Stimulated activated CD4-positive, alpha-beta T cell treated with anti-CD3 and anti-CD28 coated beads, Interleukin-1b, Interleukin-23, amount 100 ng/mL, for 48 hours (primary cell): ENCODE data around the gene BIN1.
"Not testable (repeated sequence)": the region's sequence is repeated elsewhere in the genome, so short reads cannot be mapped to it uniquely, and the experiment has no call there.

Experiments
- DNase-seq: peaks from one replicate; pipeline ENCODE4 v3.0.0-alpha.2; 2020

The BIN1 gene

DNA sequence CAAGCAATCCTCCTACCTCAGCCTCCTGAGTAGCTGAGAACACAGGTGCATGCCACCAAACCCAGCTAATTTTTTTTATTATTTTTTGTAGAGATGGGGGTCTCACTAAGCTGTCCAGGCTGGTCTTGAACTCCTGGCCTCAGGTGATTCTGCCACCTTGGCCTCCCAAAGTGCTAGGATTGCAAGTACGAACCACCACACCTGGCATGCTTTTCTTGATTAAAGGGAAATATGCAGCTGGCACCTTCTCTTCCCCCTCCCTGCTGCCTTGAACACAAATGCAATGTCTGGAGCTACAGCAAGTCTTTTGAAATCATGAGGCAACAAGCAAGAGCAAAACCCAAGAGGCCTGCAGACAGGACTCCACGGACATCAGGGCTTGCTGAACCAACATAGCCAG is 26.8 kb upstream of the BIN1 start:
- no peak for DNase-seq

- DNase-seq = no peak
These were observed 23.5 kb upstream of the BIN1 start for GRCh38 chr2:127130421-127130820.

DNA sequence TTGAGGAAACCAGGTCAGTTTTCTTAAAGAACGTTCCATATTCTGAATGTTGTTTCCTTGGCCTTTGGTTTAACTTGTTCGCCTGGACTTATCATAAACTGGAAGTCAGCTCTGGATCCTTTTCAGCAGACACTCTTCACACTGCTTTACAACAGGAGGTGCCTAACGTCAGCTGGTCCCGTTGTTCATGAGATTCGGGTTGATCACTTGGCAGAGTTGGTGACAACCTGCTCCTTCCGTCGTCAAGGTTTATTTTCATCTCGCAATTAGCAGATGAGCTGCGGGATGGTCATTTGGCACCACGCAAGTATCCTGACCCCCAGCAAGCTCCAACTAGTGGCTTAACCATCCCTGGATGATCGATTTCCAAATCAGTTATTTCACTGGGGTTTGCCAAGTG is 23.0 kb upstream of the BIN1 start:
- DNase-seq = no peak

- no peak for DNase-seq
These were observed 21.5 kb upstream of the BIN1 start for GRCh38 chr2:127128445-127128904.

- no peak for DNase-seq
These were observed 18.9 kb upstream of the BIN1 start for GRCh38 chr2:127125821-127126220.

- DNase-seq = no peak
These were observed 17.5 kb upstream of the BIN1 start for GRCh38 chr2:127124426-127124825.

GRCh38 chr2:127122361-127123027 is 15.5 kb upstream of the BIN1 start:
- DNase-seq = no peak

DNA sequence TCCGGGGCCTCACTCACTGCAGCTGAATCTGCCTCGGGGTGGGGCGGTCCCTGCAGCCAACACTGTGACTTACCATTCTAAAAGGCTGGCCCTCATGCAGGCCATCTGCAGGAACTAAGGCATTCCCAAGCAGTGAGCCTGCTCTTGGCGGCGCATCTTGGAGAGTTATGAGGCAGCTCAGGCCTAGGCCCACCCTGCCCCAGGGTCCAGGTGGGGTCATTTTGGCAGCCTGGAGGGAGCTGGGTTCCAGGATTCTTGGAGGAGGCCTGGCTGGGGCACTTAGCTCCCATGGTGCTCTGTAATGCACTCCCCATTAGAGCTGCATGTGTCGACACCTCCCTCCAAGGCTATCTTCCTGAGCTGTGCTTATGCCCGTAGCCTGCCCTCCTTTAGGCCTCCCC is 14.8 kb upstream of the BIN1 start:
- no peak for DNase-seq

GRCh38 chr2:127121353-127121752 is 14.4 kb upstream of the BIN1 start:
- no peak for DNase-seq

DNA sequence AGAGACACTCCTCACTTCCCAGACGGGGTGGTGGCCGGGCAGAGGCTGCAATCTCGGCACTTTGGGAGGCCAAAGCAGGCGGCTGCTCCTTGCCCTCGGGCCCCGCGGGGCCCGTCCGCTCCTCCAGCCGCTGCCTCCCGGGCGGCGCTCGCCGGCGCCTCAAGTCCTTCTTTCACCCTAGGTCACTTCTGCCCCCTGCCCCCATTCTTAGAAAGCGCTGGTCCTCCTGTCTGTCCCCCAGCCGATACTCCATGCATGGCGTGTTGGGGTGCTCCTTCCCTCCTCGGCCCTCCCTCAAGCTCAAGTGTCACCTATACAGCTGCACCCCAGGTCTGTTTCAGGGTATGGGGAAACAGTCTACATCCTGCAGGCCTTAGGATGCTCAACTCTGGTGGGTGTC is 13.5 kb upstream of the BIN1 start:
- DNase-seq = not testable (repeated sequence)

- DNase-seq = no peak
These were observed 11.5 kb upstream of the BIN1 start for GRCh38 chr2:127118467-127118866.

DNA sequence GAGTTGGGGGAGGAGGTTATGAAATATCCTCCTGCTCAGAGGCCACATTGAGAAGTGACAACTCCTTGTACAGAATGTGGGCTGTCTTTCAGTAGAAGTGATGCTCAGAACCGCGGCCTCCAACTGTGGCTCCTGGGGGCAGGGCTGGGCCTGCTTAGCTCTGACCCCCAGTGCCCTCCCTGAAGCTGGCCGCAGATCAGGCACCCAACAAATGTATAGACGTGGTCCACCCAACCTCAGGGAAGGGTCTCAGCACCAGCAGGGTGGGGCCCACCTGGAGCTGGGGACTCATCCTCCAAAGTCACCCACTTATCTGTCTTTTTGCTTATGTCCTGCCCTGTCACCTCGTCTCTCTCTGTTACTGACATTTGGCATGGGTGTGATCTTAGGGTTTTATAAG is 11.1 kb upstream of the BIN1 start:
- DNase-seq = no peak

- no peak for DNase-seq
These were observed 10.6 kb upstream of the BIN1 start for GRCh38 chr2:127117603-127118002.

GRCh38 chr2:127115471-127116199 is 8.7 kb upstream of the BIN1 start:
- no peak for DNase-seq

DNA sequence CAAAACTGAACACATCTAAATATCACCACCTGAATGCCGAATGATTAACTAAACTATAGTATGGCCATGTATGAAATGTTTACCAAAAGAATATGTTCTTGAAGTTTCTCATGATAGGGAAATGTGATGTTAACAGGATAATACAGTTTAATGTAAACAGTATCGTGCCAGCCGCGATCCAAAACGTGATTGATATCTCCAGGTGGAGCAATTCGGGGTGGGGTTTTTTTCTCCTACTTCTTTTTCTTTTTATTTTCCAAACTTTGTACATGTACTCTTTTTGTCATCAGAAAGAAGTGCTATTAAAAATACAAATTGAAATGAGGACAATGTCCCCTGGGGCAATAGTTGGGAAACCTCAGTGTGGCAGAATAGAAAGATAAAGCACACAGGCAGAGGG is 4.0 kb upstream of the BIN1 start:
- no peak for DNase-seq

GRCh38 chr2:127108090-127108523 is 1.2 kb upstream of the BIN1 start:
- DNase-seq = no peak

GRCh38 chr2:127107622-127107999 is 657 bp upstream of the BIN1 start:
- DNase-seq = no peak

DNA sequence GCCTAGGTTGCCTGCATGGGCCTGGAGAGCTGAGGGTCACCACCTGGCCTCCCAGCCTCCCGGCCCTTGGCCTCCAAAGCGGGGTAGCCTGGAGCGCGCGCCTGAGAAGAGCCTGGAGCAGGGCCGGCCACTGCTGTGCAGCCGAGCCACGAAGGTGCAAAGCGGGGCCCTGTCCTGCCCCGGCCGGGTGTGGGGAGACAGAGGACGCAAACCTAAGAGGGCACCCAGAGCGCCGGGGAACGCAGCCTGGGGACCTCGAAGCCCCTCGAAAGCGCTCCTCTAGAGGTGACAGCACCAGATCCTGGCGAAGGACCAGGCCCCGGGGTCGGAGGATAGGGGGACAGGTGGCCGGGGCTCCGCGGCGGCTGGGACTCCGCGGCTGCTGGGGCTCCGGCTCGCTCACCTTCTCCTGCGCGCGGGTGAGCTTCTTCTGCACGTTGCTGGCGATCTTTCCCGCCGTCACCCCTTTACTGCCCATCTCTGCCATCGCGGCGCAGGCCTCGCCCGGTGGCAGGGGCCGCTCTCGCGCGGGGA is 430 bp downstream of the BIN1 start:
- DNase-seq = no peak

- DNase-seq = no peak
These were observed 1.1 kb downstream of the BIN1 start for GRCh38 chr2:127105656-127106456.

GRCh38 chr2:127104881-127105655 is 1.9 kb downstream of the BIN1 start:
- DNase-seq = no peak

DNA sequence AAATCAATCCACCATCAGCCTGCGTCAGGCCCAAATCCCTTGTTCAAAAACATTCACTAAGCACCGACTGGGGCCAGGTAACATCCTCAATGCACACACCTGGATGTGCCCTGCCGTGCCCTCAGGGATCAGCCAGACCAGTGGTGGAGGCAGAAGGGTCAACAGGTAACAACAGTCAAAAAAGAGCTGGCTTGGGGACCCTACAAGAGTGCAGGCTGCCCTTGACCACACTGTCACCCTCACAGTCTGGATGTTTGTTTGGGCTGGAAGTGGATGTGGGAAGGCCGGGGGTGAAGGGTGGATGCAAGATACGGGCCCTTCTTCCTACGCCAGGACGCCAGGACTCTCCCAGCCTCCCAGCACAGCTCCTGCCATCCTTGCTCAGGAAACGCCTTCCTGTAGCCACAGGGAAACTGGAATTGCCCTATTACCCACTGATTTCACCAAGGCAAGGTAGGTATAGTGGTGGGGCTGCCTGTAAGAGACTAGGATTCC is 2.7 kb downstream of the BIN1 start:
- no peak for DNase-seq
